ENCODE measurements around the gene MED20. TPM values are rescaled to one million over a fixed set of nuclear protein-coding genes. Genes with fewer than 3 reads are reported as not detected.

MED20 gene
- total and polyA plus RNA-seq, 2 donors (not counting 3 experiments of a cell fraction or from before 2014, with no cell fraction given): 30.4 to 37.8 TPM

DNA sequence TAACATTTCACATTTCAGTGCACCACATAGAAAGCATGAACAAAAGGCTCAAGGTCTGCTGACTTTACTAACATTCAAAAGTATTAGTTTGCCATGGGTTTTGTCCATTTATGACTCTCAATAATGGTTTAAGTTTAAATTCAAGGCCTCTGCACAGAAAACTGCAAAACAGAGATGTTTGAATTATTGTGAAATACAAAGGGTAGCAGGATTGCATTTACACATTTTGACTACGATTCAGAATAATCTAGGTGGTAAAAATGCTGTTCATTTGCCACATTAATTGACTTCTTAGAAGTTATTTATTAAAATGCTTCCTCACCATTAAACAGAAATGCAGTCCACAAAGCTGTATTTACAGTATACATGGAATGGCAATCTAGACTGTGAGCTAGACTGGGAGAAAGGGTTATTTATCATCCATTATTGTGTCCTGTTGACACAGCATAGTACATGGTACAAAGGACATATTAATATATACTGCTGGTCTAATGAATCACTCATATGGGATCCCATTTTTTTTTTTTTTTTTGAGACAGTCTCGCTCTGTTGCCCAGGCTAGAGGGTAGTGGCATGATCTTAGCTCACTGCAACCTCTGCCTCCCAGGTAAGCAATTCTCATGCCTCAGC, 43.8 kb downstream of the MED20 start:
- no peaks in the 10 kb centered on the region for H3K36me3 ChIP-seq (ENCODE audit: control insufficient read depth in 2 of 2, extremely low read depth in 1 of 2, insufficient read depth in 2 of 2, low read length in 2 of 2)
- intact Hi-C loops (cut with micrococcal nuclease): no loop called here
- no peak for TF ChIP-seq FOS (IDR thresholded peaks at IDR 0.05; ENCODE audit: borderline replicate concordance, insufficient read depth, low read length)
- TF ChIP-seq GATA2 (IDR thresholded peaks at IDR 0.05; ENCODE audit: insufficient read depth, insufficient read length, low read depth, low read length): no peak
- TF ChIP-seq JUN (IDR thresholded peaks at IDR 0.05; ENCODE audit: borderline replicate concordance, insufficient read depth, insufficient read length, low read depth): no peak
- TF ChIP-seq MAX (IDR thresholded peaks at IDR 0.05; ENCODE audit: insufficient read depth, insufficient read length): no peak
- no peak for TF ChIP-seq POLR2A (IDR thresholded peaks at IDR 0.05; ENCODE audit: low read depth, low read length)
- TF ChIP-seq POLR2AphosphoS5 (IDR thresholded peaks at IDR 0.05; ENCODE audit: insufficient read depth, low read depth, low read length): no peak
- no peak for TF ChIP-seq EZH2 (IDR thresholded peaks at IDR 0.05; ENCODE audit: borderline replicate concordance, low read depth, low read length, severe bottlenecking)
- no peaks in the 10 kb centered on the region for H3K9me1 ChIP-seq (replicated peaks; ENCODE audit: control insufficient read depth, extremely low read depth, insufficient read depth, low read length)
- BruUV-seq (replicated peaks): no TSS peak
- H3K4me1 ChIP-seq (ENCODE audit: control insufficient read depth, extremely low read depth, insufficient read depth, low read length): no peaks in the 10 kb centered on the region
- dilution Hi-C loops (cut with MboI; ENCODE audit: extremely low pct_ligation_motif_present, low sequenced_read_pairs): no loop called here
- no peak for FAIRE-seq
- H3K9ac ChIP-seq (replicated peaks; ENCODE audit: extremely low read depth, insufficient read depth, low read length): no peak overlapping the region
- no peak overlapping the region for H2AFZ ChIP-seq (ENCODE audit: low read depth, low read length)
- no peak for DNase-seq (ENCODE audit: low read depth, low spot score)
- H3K27me3 ChIP-seq (ENCODE audit: control insufficient read depth in 2 of 2, insufficient read depth in 2 of 2, low read length in 2 of 2): no peaks in the 10 kb centered on the region
- POLR2A ChIA-PET: no interaction called here
- H3K9me3 ChIP-seq (replicated peaks; ENCODE audit: control insufficient read depth, insufficient read depth, low read length): no peaks in the 10 kb centered on the region
- CTCF ChIA-PET: interaction anchor here (1.1 to 1.2 kb wide), 2 partner anchors 22 to 30 kb away, joined by 3 read pairs; no protein-coding TSS in a partner anchor
- no peak overlapping the region for H3K4me3 ChIP-seq (replicated peaks in 1 of 3; ENCODE audit: insufficient read depth in 1 of 3, low read depth in 1 of 3, low read length in 3 of 3)
- H4K20me1 ChIP-seq (replicated peaks; ENCODE audit: control insufficient read depth, extremely low read depth, insufficient read depth, low read length): no peaks in the 10 kb centered on the region
- H3K4me2 ChIP-seq (ENCODE audit: insufficient read depth, low read length): no peak overlapping the region
- H3K79me2 ChIP-seq (ENCODE audit: control insufficient read depth, insufficient read depth, low read length): no peaks in the 10 kb centered on the region
- H3K27ac ChIP-seq (ENCODE audit: insufficient read depth, low read depth, low read length): no peak overlapping the region

DNA sequence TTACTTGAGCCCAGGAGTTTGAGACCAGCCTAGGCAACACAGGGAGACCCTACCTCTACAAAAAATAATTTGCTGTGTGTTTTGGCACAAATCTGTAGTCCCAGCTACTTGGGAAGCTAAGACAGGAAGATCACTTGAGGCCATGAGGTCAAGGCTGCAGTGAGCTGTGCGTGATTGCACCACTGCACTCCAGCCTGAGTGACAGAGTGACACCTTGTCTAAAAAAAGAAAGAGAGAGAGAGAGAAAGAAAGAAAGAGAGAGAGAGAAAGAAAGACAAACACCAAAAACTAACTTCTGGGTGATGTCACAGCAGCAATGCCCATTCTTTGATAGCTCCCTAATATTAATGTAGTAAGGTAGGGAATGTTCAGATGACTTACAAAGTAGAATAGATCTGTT, 46.2 kb downstream of the MED20 start:
- H3K27ac ChIP-seq (ENCODE audit: insufficient read depth, low read depth, low read length): no peak overlapping the region
- no peak overlapping the region for H2AFZ ChIP-seq (ENCODE audit: low read depth, low read length)
- no peaks in the 10 kb centered on the region for H4K20me1 ChIP-seq (replicated peaks; ENCODE audit: control insufficient read depth, extremely low read depth, insufficient read depth, low read length)
- no peaks in the 10 kb centered on the region for H3K27me3 ChIP-seq (ENCODE audit: control insufficient read depth in 2 of 2, insufficient read depth in 2 of 2, low read length in 2 of 2)
- no peak overlapping the region for H3K4me3 ChIP-seq (replicated peaks in 1 of 3; ENCODE audit: insufficient read depth in 1 of 3, low read depth in 1 of 3, low read length in 3 of 3)
- no peak overlapping the region for H3K9ac ChIP-seq (replicated peaks; ENCODE audit: extremely low read depth, insufficient read depth, low read length)
- no peaks in the 10 kb centered on the region for H3K36me3 ChIP-seq (ENCODE audit: control insufficient read depth in 2 of 2, extremely low read depth in 1 of 2, insufficient read depth in 2 of 2, low read length in 2 of 2)
- no peaks in the 10 kb centered on the region for H3K4me1 ChIP-seq (ENCODE audit: control insufficient read depth, extremely low read depth, insufficient read depth, low read length)
- no peak for TF ChIP-seq FOS (IDR thresholded peaks at IDR 0.05; ENCODE audit: borderline replicate concordance, insufficient read depth, low read length)
- TF ChIP-seq POLR2A (IDR thresholded peaks at IDR 0.05; ENCODE audit: low read depth, low read length): no peak
- TF ChIP-seq POLR2AphosphoS5 (IDR thresholded peaks at IDR 0.05; ENCODE audit: insufficient read depth, low read depth, low read length): no peak
- TF ChIP-seq CTCF (IDR thresholded peaks at IDR 0.05; ENCODE audit: extremely low read depth in 1 of 2, insufficient read depth in 1 of 2, low read depth in 1 of 2, low read length in 2 of 2): no peak
- no peak for TF ChIP-seq GATA2 (IDR thresholded peaks at IDR 0.05; ENCODE audit: insufficient read depth, insufficient read length, low read depth, low read length)
- TF ChIP-seq MYC (IDR thresholded peaks at IDR 0.05; ENCODE audit: low read depth, low read length): no peak
- no peak for TF ChIP-seq MAX (IDR thresholded peaks at IDR 0.05; ENCODE audit: insufficient read depth, insufficient read length)
- TF ChIP-seq JUN (IDR thresholded peaks at IDR 0.05; ENCODE audit: borderline replicate concordance, insufficient read depth, insufficient read length, low read depth): no peak
- TF ChIP-seq EZH2 (IDR thresholded peaks at IDR 0.05; ENCODE audit: borderline replicate concordance, low read depth, low read length, severe bottlenecking): no peak
- FAIRE-seq (no peak), DNase-seq (ENCODE audit: low read depth, low spot score) (no peak)
- BruUV-seq (replicated peaks): no TSS peak
- no peaks in the 10 kb centered on the region for H3K9me1 ChIP-seq (replicated peaks; ENCODE audit: control insufficient read depth, extremely low read depth, insufficient read depth, low read length)
- no peak overlapping the region for H3K4me2 ChIP-seq (ENCODE audit: insufficient read depth, low read length)
- POLR2A ChIA-PET: interaction anchor here (0.5 kb wide), 1 partner anchor 907 kb away, joined by 6 read pairs; the partner anchor contains the start of gene BICRAL
- intact Hi-C loops (cut with micrococcal nuclease) (no loop called here), dilution Hi-C loops (cut with MboI; ENCODE audit: extremely low pct_ligation_motif_present, low sequenced_read_pairs) (no loop called here)
- no peaks in the 10 kb centered on the region for H3K79me2 ChIP-seq (ENCODE audit: control insufficient read depth, insufficient read depth, low read length)
- H3K9me3 ChIP-seq (replicated peaks; ENCODE audit: control insufficient read depth, insufficient read depth, low read length): no peaks in the 10 kb centered on the region
- CTCF ChIA-PET: interaction anchor here (1.2 to 1.8 kb wide), 4 partner anchors 14 to 73 kb away, joined by 3 to 6 read pairs (median 4); partner anchors contain the start of genes BYSL and MED20

All from endothelial cell of umbilical vein (primary cell).